Measurements from ENCODE around the gene NTN1.

Gene NTN1

GRCh38 chr17:9006175-9006767, 15.0 kb upstream of the NTN1 start:
- no peak for DNase-seq

GRCh38 chr17:9007052-9007714, 14.1 kb upstream of the NTN1 start:
- DNase-seq: no peak

- DNase-seq: no peak
These were observed 12.2 kb upstream of the NTN1 start for GRCh38 chr17:9009096-9009495.

GRCh38 chr17:9009737-9010136, 11.6 kb upstream of the NTN1 start:
- no peak for DNase-seq

DNA sequence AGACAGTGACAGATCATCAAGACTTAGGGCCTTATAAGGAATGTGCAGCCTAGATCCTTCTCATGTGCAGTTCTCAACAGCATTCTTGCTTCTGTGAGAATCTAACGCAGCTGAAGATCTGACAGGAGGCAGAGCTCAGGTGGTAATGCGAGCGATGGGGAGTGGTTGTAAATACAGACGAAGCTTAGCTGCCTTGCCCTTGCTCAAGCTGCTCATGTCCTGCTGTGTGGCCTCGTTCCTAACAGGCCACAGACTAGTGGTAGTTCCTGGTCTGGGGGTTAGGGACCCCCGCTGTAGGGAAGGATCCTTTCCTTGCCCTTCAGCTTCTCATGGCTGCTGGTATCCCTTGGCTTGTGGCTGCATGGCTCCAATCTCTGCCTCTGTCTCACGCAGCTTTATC, 10.3 kb upstream of the NTN1 start:
- DNase-seq: no peak

DNA sequence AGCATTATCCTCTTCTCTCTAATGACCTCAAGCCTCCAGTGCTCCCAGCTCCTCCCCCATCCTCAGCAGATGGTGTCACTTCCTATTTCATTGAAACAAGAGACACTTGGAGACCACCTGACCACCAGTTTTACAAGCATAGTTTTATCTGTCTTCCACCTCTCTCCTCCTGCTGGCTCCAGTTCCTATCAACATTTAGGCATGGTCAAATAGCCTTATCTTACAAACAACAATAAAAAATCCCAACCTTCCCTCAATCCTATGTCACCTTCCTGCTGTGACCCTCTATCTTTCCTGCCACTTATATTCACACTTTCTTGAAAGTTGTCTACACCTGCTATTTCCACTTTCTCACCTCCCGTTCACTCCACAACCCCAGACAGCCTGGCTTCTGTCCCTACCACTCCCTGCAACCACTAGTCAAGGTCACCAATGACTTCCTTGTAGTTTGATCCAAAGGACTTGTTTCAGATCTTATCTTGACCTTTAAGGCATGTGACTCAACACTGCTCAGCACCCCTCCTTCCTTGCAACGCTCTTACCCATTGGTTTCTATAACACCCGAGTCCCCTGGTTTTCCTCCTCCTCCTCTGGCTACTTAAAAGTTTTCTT, 4.3 kb upstream of the NTN1 start:
- DNase-seq: no peak

GRCh38 chr17:9018726-9019125, 2.6 kb upstream of the NTN1 start:
- DNase-seq: no peak

DNA sequence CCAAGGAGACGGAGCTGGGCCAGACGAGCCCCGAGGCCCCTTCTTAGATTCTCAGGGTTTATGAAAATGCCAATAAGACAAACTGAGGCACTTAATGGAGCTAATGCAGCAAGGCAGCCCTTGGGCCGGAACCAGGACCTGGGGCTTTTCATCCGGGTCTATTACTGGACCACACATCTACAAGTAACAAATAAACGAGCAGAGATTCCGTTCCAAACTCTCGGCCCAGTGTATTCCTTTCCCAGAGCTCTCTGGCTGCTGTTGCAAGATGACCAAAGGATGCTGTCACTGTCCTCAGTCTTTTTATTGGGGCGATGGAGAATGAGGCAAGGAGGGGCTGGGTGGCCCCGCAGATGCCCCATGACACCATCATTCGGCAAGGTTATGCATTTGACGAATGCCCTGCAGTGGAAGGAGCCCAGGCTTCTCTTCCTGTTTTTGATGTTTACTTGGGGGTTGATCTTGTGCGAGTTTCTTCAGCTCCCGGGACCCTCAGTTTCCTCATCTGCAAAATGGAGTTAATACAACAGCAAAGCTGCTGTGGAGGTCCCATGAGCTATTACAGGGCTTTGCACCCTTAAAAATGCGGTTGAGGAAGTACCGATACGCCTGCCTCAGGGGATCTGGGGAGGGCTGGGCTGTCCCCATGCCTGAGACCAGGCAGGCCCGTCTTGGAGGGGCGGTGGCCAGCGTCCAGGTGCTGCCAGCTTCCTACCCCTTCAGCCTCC, 1.1 kb upstream of the NTN1 start:
- DNase-seq: no peak

DNA sequence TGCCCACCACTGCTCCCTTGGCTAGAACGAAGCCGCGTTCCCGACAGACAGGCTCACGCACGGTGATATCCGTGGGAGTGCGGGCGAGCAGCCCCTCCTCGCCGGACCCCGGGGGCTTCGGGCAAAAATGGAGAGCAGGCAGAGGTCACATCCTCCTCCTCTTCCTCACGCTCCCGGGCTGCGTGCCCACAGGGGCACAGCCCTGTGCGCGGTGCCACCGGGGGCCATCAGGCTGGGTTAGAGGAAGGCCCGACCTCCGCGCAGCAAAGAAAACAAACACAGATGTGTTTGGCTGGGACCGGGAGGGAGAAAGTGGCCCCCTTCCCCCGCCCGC, 519 bp upstream of the NTN1 start:
- no peak for DNase-seq

- DNase-seq: no peak
These were observed 772 bp downstream of the NTN1 start for GRCh38 chr17:9021992-9022572.

DNA sequence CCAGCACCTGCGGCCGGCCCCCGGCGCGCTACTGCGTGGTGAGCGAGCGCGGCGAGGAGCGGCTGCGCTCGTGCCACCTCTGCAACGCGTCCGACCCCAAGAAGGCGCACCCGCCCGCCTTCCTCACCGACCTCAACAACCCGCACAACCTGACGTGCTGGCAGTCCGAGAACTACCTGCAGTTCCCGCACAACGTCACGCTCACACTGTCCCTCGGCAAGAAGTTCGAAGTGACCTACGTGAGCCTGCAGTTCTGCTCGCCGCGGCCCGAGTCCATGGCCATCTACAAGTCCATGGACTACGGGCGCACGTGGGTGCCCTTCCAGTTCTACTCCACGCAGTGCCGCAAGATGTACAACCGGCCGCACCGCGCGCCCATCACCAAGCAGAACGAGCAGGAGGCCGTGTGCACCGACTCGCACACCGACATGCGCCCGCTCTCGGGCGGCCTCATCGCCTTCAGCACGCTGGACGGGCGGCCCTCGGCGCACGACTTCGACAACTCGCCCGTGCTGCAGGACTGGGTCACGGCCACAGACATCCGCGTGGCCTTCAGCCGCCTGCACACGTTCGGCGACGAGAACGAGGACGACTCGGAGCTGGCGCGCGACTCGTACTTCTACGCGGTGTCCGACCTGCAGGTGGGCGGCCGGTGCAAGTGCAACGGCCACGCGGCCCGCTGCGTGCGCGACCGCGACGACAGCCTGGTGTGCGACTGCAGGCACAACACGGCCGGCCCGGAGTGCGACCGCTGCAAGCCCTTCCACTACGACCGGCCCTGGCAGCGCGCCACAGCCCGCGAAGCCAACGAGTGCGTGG, 1.5 kb downstream of the NTN1 start:
- DNase-seq: no peak

DNA sequence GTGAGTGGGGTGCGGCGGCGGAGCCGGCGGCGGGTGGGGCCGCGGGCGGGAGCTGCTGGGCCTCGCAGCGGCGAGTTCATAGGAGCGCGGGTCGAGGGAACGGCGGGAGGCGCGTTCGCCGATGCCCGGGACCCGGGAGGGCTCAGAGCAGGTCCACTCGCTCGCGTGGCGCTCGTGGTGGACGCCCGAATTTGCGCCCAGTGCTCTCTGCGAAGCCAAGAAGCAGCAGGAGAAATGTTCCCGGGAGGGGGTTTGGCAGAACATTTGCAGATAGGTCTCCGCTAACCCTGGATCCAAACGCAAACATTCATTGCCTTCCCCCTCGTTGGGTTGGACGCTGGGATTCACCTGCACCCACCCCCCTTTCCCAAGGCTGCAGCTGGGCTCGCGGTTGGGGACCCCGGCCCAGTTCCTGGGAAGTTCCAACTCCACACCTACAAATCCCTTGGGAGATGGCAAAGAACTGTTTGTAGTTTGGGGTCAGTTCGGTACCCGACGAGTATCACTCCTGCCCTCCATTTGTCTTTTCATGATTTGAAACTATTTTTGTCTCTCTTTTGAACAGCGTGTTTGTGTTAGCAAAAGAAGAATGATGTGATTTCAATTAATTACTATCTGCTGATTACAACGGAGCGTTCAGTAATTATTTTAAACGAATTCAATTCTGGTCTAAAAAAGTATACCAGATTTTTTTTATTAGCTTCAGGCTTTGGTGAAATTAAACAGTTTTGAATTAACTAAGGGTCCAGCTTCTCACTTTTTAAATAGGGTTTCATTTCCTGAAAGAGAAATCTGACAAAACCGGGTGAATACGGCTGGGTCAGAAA, 2.3 kb downstream of the NTN1 start:
- DNase-seq: no peak

GRCh38 chr17:9024497-9024896, 3.2 kb downstream of the NTN1 start:
- no peak for DNase-seq

GRCh38 chr17:9026741-9027140, 5.4 kb downstream of the NTN1 start:
- DNase-seq: no peak

GRCh38 chr17:9028202-9028987, 7.1 kb downstream of the NTN1 start:
- no peak for DNase-seq

GRCh38 chr17:9028988-9029570, 7.8 kb downstream of the NTN1 start:
- DNase-seq: no peak

GRCh38 chr17:9032151-9032550, 10.8 kb downstream of the NTN1 start:
- no peak for DNase-seq

DNA sequence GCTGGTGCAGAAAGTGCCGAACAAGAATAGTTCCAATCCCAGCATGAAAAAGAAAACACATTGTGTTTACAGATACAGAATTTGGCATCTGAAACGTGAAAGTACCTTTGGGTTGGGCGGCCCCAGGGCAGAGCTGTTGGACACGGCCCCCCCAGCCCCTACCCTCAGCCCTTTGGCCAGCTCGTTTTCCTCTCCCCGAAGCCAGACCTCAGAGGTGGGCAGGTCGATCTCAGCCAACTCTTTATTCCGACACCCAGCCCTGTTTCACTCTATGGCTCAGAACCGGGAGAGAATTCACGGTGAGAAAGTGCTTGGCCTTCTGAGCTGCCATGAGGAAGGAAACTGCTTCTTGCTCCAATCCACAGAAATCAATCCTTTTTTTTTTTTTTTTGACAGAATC, 11.3 kb downstream of the NTN1 start:
- no peak for DNase-seq

GRCh38 chr17:9035249-9035648, 13.9 kb downstream of the NTN1 start:
- no peak for DNase-seq

GRCh38 chr17:9036336-9036735, 15.0 kb downstream of the NTN1 start:
- no peak for DNase-seq

GRCh38 chr17:9037736-9038135, 16.4 kb downstream of the NTN1 start:
- no peak for DNase-seq
